Cardiac septum (tissue), 1 donor: ENCODE data around the gene NHLH2. TPM values are rescaled to one million over a fixed set of nuclear protein-coding genes. Genes with fewer than 3 reads are reported as not detected.

ENCODE experiments used
- DNase-seq: peaks from one replicate; pipeline ENCODE4 v3.0.0-alpha.2; 2020; ENCODE audit warnings: low spot score
- intact Hi-C: fragments of 100-400 bp; cut with DNase I; formaldehyde crosslinking; loops from one replicate; pipeline ENCODE4 v1.14.0; 2022
- long read RNA-seq: library from polyadenylated mRNA; unstranded; transcript quantifications from one replicate; pipeline ENCODE4 v2.0.0, GENCODE V29; 2021
- total RNA-seq: library from RNA; stranded (reverse); fragmentation: NEBNext Ultra II Directional; extraction: Animal tissue kit (Norgen Biotek cat#: 25700); gene quantifications from one replicate; pipeline ENCODE4 v1.2.1, GENCODE V29; 2021
- donor health status: DM: no; HTN: no; CAD: no.

Gene NHLH2
- total RNA-seq: 0.22 TPM
- long read RNA-seq: 0 reads

- no peak for DNase-seq
- intact Hi-C loops: no loop called here
These were observed at the start of gene NHLH2 for GRCh38 chr1:115840605-115841460. TSS of gene NHLH2 (minus strand) at chr1:115841126. CDS start at chr1:115838372, 2,754 bp downstream.

GRCh38 chr1:115890580-115890979 is 49.7 kb upstream of the NHLH2 start:
- intact Hi-C loops: no loop called here
- DNase-seq: no peak

GRCh38 chr1:115888976-115889375 is 48.0 kb upstream of the NHLH2 start:
- no peak for DNase-seq
- intact Hi-C loops: no loop called here

- no peak for DNase-seq
- intact Hi-C loops: no loop called here
These were observed 42.3 kb upstream of the NHLH2 start for GRCh38 chr1:115882913-115883902.

GRCh38 chr1:115880981-115881672 is 40.2 kb upstream of the NHLH2 start:
- intact Hi-C loops: no loop called here

GRCh38 chr1:115879977-115880376 is 39.1 kb upstream of the NHLH2 start:
- DNase-seq: no peak
- intact Hi-C loops: no loop called here

More at GRCh38 chr1:115880981-115881672, 40.2 kb upstream of the NHLH2 start:
- no peak for DNase-seq

GRCh38 chr1:115877511-115877910 is 36.6 kb upstream of the NHLH2 start:
- intact Hi-C loops: no loop called here
- DNase-seq: no peak

GRCh38 chr1:115874904-115875303 is 34.0 kb upstream of the NHLH2 start:
- DNase-seq: no peak

GRCh38 chr1:115874497-115874896 is 33.6 kb upstream of the NHLH2 start:
- no peak for DNase-seq
- intact Hi-C loops: no loop called here

More at GRCh38 chr1:115874904-115875303, 34.0 kb upstream of the NHLH2 start:
- intact Hi-C loops: no loop called here

GRCh38 chr1:115873184-115873583 is 32.3 kb upstream of the NHLH2 start:
- DNase-seq: no peak
- intact Hi-C loops: no loop called here

- no peak for DNase-seq
- intact Hi-C loops: no loop called here
These were observed 28.1 kb upstream of the NHLH2 start for GRCh38 chr1:115869064-115869463.

GRCh38 chr1:115867216-115867615 is 26.3 kb upstream of the NHLH2 start:
- intact Hi-C loops: no loop called here
- no peak for DNase-seq

- DNase-seq: no peak
- intact Hi-C loops: no loop called here
These were observed 24.9 kb upstream of the NHLH2 start for GRCh38 chr1:115865704-115866380.

GRCh38 chr1:115862403-115862802 is 21.5 kb upstream of the NHLH2 start:
- intact Hi-C loops: no loop called here

GRCh38 chr1:115854005-115854404 is 13.1 kb upstream of the NHLH2 start:
- no peak for DNase-seq
- intact Hi-C loops: no loop called here

More at GRCh38 chr1:115862403-115862802, 21.5 kb upstream of the NHLH2 start:
- no peak for DNase-seq

- intact Hi-C loops: no loop called here
- DNase-seq: no peak
These were observed 10.0 kb upstream of the NHLH2 start for GRCh38 chr1:115850937-115851336.

- intact Hi-C loops: no loop called here
- DNase-seq: no peak
These were observed 6.9 kb upstream of the NHLH2 start for GRCh38 chr1:115847787-115848186.

GRCh38 chr1:115842948-115843347 is 2.0 kb upstream of the NHLH2 start:
- DNase-seq: no peak
- intact Hi-C loops: no loop called here

GRCh38 chr1:115839679-115840237 is 1.2 kb downstream of the NHLH2 start:
- DNase-seq: no peak
- intact Hi-C loops: no loop called here
